A673 (cell line): ENCODE measurements around the gene TSPAN11. TPM values are rescaled to one million over a fixed set of nuclear protein-coding genes. Genes with fewer than 3 reads are reported as not detected.

ENCODE experiments used
- BruUV-seq: library from RNA; stranded (reverse); fragments of 400-500 nt; replicated peaks from 2 replicates; lab custom pipeline; 2021; lab: Mats Ljungman, UMichigan
- CTCF ChIA-PET: fragments of 300-600 bp; sonication (Branson Sonifier 250); formaldehyde crosslinking; loops from one replicate; lab custom pipeline; 2022; ENCODE audit warnings: antibody characterized with exemption; lab: Charles Lee
- POLR2A ChIA-PET: fragments of 300-600 bp; sonication (Branson Sonifier 250); formaldehyde crosslinking; loops from one replicate; lab custom pipeline; 2022; ENCODE audit warnings: antibody characterized with exemption; ENCODE audit not compliant: low non-redundant PET; lab: Charles Lee
- DNase-seq: peaks from one replicate; pipeline ENCODE4 v3.0.0-alpha.2; 2015; ENCODE audit warnings: low spot score
- H3K27ac ChIP-seq: fragments of 200-600 bp; sonication (generic); 2 replicates; pipeline ENCODE4 v1.5.1; 2016; ENCODE audit warnings: mixed run types, low read depth, mild to moderate bottlenecking, mixed read lengths, antibody characterized with exemption, low read length; ENCODE audit not compliant: poor library complexity, severe bottlenecking
- H3K27me3 ChIP-seq: fragments of 200-600 bp; sonication (generic); replicated peaks from 2 replicates; pipeline ENCODE4 v1.6.1; 2017; ENCODE audit warnings: mixed run types, low read depth, mild to moderate bottlenecking, mixed read lengths, antibody characterized with exemption, low read length; ENCODE audit not compliant: insufficient read depth, poor library complexity
- H3K36me3 ChIP-seq: fragments of 200-600 bp; sonication (generic); 2 replicates; pipeline ENCODE4 v1.6.1; 2016; ENCODE audit warnings: mixed run types, mild to moderate bottlenecking, mixed read lengths, antibody characterized with exemption, low read length; ENCODE audit not compliant: insufficient read depth, poor library complexity, severe bottlenecking
- H3K4me1 ChIP-seq: fragments of 200-600 bp; sonication (generic); 2 replicates; pipeline ENCODE4 v1.6.1; 2017; ENCODE audit warnings: mixed run types, mild to moderate bottlenecking, mixed read lengths, antibody characterized with exemption, low read length; ENCODE audit not compliant: insufficient read depth, poor library complexity, severe bottlenecking
- H3K4me3 ChIP-seq: fragments of 200-600 bp; sonication (generic); 2 replicates; pipeline ENCODE4 v1.5.1; 2016; ENCODE audit warnings: low read depth, mixed run types, mild to moderate bottlenecking, mixed read lengths, low read length; ENCODE audit not compliant: poor library complexity, severe bottlenecking
- H3K9me3 ChIP-seq: fragments of 200-600 bp; sonication (generic); 2 replicates; pipeline ENCODE4 v1.6.1; 2016; ENCODE audit warnings: mixed run types, low read depth, mild to moderate bottlenecking, mixed read lengths, antibody characterized with exemption, low read length; ENCODE audit not compliant: poor library complexity, severe bottlenecking
- CTCF ChIP-seq: fragments of 300-800, 200-600 bp; sonication (generic); conservative IDR thresholded peaks from 2 replicates; pipeline ENCODE4 v1.5.1; 2017; ENCODE audit warnings: low read depth, mild to moderate bottlenecking, antibody characterized with exemption, low read length, moderate library complexity, mixed read lengths
- EZH2 ChIP-seq: fragments of 200-600 bp; sonication (generic); IDR thresholded peaks from 2 replicates; pipeline ENCODE4 v1.6.1; 2017; ENCODE audit warnings: borderline replicate concordance, low read depth, mild to moderate bottlenecking, mixed read lengths, antibody characterized with exemption, low read length; ENCODE audit not compliant: poor library complexity, severe bottlenecking
- intact Hi-C: fragments of 100-400 bp; cut with micrococcal nuclease; formaldehyde crosslinking; loops from one replicate; pipeline ENCODE4 v1.10.0; 2022; ENCODE audit not compliant: unreplicated experiment
- total RNA-seq: library from RNA; stranded (reverse); gene quantifications from 2 replicates; pipeline ENCODE4 v1.2.3, GENCODE V29; 2021

TSPAN11 gene
- total RNA-seq, 1 experiment from 2014 or later = 20.9 TPM

DNA sequence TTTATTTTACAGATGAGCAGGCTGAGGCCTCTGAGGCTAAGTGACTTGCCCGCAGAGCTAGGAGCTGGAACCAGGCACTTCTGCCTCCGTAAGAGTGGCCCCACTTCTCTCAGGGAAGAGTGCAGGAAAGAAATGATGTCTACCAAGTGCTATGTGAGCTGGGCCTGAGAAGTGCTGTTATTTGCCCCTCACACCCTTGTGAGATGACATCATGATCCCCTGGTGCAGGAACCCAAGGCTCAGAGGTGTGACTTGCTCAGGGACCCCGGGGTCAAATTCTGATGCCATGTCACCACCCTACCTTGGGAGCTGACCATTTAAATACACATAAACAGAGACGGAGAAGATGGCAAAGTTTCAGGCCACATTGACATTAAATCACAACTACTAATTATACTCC lies 83.4 kb downstream of the TSPAN11 start:
- intact Hi-C loops = no loop called here
- no TSS peak for BruUV-seq
- Histone ChIP-seq H3K27me3 (no peaks in the 10 kb centered on the region), H3K36me3 (no peaks in the 10 kb centered on the region), H3K9me3 (no peaks in the 10 kb centered on the region), H3K27ac (no peak overlapping the region), H3K4me1 (no peaks in the 10 kb centered on the region), H3K4me3 (no peak overlapping the region)
- DNase-seq = no peak
- ChIA-PET CTCF (no interaction called here), POLR2A (no interaction called here)
- no peak for TF ChIP-seq CTCF
- no peak for TF ChIP-seq EZH2

DNA sequence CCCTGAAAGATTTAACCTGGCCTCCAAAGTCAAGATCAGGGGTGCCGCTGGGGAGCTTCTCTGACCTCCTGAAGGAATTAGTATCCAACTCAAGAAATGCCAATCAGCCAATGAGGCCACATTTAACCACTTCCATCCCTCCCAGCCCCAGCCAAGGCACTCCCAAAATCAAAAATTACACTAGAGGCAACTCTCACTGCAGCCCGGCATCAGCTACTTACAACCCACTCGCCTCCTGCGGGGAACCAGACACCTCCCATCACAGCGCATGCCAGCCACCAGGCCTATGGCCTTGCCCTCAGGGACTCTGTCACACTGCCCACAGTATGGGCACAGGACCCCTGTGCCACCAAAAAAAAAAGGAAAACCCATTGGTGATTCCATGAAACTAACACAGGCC lies 84.8 kb downstream of the TSPAN11 start:
- no peak for TF ChIP-seq CTCF
- TF ChIP-seq EZH2 = no peak
- Histone ChIP-seq H3K4me1 (no peaks in the 10 kb centered on the region), H3K4me3 (no peak overlapping the region), H3K27ac (no peak overlapping the region), H3K27me3 (no peaks in the 10 kb centered on the region), H3K36me3 (no peaks in the 10 kb centered on the region), H3K9me3 (no peaks in the 10 kb centered on the region)
- POLR2A ChIA-PET = no interaction called here
- no TSS peak for BruUV-seq
- CTCF ChIA-PET = interaction anchor here (1.9 kb wide), 1 partner anchor 164 kb away, joined by 4 read pairs; no protein-coding TSS in a partner anchor
- intact Hi-C loops = no loop called here
- DNase-seq = no peak

- no TSS peak for BruUV-seq
- H3K36me3 ChIP-seq = no peaks in the 10 kb centered on the region
- ChIA-PET CTCF (interaction anchor here (1.9 kb wide), 1 partner anchor 165 kb away, joined by 4 read pairs; no protein-coding TSS in a partner anchor), POLR2A (no interaction called here)
- H3K27me3 ChIP-seq = no peaks in the 10 kb centered on the region
- no peak overlapping the region for H3K4me3 ChIP-seq
- no peaks in the 10 kb centered on the region for H3K4me1 ChIP-seq
- DNase-seq = peak; percentile 16
- H3K9me3 ChIP-seq = no peaks in the 10 kb centered on the region
- intact Hi-C loops = no loop called here
- TF ChIP-seq EZH2 (no peak), CTCF (peak; percentile 47)
- H3K27ac ChIP-seq = no peak overlapping the region
Observed at GRCh38 chr12:31011746-31012566, 85.4 kb downstream of the TSPAN11 start.
